GM18517 (cell line): Measurements from ENCODE around the gene SLC45A2.
"Not testable (repeated sequence)": the region's sequence is repeated elsewhere in the genome, so short reads cannot be mapped to it uniquely, and the experiment has no call there.

Experiments used
- ATAC-seq: cut with Tn5 transposase; IDR thresholded peaks from one replicate; pipeline ENCODE4 v1.9.1; 2021; ENCODE audit warnings: mild to moderate bottlenecking, moderate library complexity; ENCODE audit not compliant: unreplicated experiment

The SLC45A2 gene

GRCh38 chr5:33931136-33931535 lies 53.4 kb downstream of the SLC45A2 start:
- no peak for ATAC-seq

DNA sequence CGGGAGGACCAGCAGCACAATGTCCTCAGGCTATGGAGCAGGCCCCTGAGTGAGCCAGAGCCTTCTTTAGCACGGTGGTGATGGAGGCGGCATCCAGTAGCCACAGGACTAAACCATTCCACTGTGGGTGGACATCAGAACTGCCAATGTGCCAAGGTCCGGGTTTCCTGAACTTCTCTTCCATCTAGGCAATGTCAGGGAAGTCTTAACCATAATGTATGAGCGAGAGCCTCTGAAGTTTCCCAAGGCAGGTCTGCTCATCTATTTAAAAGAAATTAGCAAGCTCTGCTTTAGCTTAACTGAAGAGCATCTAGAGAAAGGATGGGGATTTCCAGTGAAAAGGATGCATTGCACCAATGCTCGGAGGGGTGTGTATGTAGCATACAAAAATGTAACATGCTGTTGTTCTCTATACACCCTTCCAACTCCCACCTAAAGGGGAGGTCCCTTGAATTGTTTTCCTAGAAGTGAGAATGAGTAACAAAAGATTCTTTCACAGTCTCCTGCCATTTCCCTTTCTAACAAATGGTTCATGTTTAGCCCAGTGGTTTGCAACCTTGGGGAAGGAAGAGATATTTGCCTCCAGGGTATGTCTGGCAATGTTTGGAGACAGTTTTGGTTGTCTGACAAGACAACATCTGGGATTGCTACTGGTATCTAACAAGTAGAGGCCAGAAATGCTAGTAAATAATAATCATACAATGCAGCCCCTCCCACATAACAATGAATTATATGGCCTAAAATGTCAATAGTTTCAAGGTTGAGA lies 54.4 kb downstream of the SLC45A2 start:
- ATAC-seq = no peak

- ATAC-seq = no peak
These were observed 56.2 kb downstream of the SLC45A2 start for GRCh38 chr5:33928283-33928682.

- no peak for ATAC-seq
These were observed 56.8 kb downstream of the SLC45A2 start for GRCh38 chr5:33927685-33928084.

DNA sequence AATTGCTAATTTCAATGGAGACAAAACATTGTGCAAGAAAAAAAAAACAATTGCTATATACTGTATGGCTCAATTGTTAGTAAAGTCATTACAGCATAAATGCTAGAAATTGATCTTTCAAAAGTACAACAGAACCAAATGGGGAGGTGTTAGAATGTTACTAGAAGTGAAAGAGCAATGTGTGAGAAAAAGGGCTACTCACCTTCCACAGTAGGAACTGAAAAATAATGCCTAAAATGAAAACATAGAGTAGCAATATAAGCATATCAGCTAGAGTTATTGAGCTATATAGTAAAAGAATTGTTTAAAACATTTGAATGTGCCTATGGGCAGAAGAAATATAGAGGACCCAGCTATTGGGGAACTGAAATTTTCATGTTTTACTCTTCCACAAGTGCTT lies 59.2 kb downstream of the SLC45A2 start:
- no peak for ATAC-seq

GRCh38 chr5:33921002-33921401 lies 63.5 kb downstream of the SLC45A2 start:
- ATAC-seq = no peak

- not testable (repeated sequence) for ATAC-seq
These were observed 69.6 kb downstream of the SLC45A2 start for GRCh38 chr5:33914844-33915243.

DNA sequence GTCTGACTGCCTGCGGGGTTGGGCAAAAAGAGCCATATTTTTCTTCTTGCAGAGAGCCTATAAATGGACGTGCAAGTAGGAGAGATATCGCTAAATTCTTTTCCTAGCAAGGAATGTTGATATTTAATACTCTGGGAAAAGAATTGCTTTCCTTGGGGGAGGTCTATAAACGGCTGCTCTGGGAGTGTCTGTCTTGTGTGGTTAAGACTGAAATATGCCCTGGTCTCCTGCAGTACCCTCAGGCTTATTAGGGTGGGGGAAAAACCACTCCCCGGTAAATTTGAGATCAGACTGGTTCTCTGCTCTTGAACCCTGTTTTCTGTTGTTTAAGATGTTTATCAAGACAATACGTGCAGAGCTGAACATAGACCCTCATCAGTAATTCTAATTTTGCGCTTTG lies 78.2 kb downstream of the SLC45A2 start:
- not testable (repeated sequence) for ATAC-seq

- no peak for ATAC-seq
These were observed 79.1 kb downstream of the SLC45A2 start for GRCh38 chr5:33905381-33905780.

DNA sequence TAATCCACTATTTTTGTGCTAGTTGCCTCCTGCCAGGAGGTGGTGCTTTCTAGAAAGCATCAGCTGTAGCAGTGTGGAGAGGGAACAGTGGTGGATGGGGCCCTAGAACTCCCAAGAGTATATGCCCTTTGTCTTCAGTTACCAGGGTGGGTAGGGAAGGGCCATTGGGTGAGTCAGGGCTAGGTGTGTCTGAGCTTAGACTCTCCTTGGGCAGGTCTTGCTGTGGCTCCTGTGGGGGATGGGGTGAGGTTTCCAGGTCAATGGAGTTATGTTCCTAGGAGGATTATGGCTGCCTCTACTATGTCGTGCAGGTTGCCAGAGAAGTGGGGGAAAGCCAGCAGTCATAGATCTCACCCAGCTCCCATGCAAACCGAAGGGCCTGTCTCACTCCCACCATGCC lies 81.4 kb downstream of the SLC45A2 start:
- no peak for ATAC-seq

DNA sequence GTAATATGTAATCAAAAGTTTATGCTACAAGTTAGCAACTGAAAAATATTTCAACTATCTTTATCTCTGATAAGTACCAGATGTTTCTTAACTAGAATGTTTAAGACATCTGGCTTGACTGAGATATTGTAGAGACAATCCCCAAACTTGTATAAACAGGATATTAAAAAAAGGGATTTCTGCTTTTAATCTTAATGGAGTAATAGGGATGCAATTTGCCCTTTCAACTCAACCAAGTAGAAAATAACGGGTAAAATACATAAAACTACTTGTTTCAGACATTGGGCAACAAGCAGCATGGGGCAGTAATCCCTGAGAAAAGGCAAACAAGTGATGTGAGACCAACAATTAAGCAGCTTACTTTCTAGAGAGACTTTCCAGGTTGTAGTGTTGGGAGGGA lies 83.3 kb downstream of the SLC45A2 start:
- ATAC-seq = no peak
